CD4-positive, alpha-beta T cell (primary cell): Measurements from ENCODE around the gene NKAIN2. TPM values are rescaled to one million over a fixed set of nuclear protein-coding genes. Genes with fewer than 3 reads are reported as not detected.

ENCODE experiments used
- ATAC-seq: fragments of 200-7000 bp; cut with Tn5 transposase; one replicate; pipeline ENCODE4 v1.10.0; 2022; ENCODE audit warnings: mild to moderate bottlenecking; ENCODE audit not compliant: poor library complexity
- CTCF ChIA-PET: fragments of 350-600 bp; sonication (Branson Sonifier 250); formaldehyde crosslinking; loops from one replicate; lab custom pipeline; 2021; ENCODE audit warnings: antibody characterized with exemption, inconsistent platforms; lab: Charles Lee
- POLR2A ChIA-PET: fragments of 350-600 bp; sonication (Branson Sonifier 250); formaldehyde crosslinking; loops from one replicate; lab custom pipeline; 2021; ENCODE audit warnings: antibody characterized with exemption, inconsistent platforms; lab: Charles Lee
- DNase-seq, 14 experiments: peaks; one replicate each; pipeline ENCODE4 v3.0.0-alpha.2; 2013 to 2020; ENCODE audit warnings: mixed read lengths in 2 of 14
- H3K27ac ChIP-seq, 2 donors: one replicate each; pipeline versions ENCODE4 v1.5.1 to v1.7.0; 2013; ENCODE audit warnings: low read length in 2 of 2, low read depth in 1 of 2, mild to moderate bottlenecking in 1 of 2
- H3K27me3 ChIP-seq, 2 experiments: 1 replicate in 1 of 2; 2 replicates in 1 of 2; pipeline versions ENCODE4 v1.6.1 to v1.7.0; 2013; ENCODE audit warnings: low read length in 2 of 2, control low read depth in 1 of 2, mild to moderate bottlenecking in 1 of 2, moderate library complexity in 1 of 2; ENCODE audit not compliant: insufficient read depth in 2 of 2, control insufficient read depth in 1 of 2
- H3K36me3 ChIP-seq: one replicate; pipeline ENCODE4 v1.6.1; 2013; ENCODE audit warnings: low read length, control low read depth; ENCODE audit not compliant: insufficient read depth
- H3K4me1 ChIP-seq: one replicate; pipeline ENCODE4 v1.6.1; 2013; ENCODE audit warnings: low read length, control low read depth; ENCODE audit not compliant: insufficient read depth
- H3K4me3 ChIP-seq: one replicate; pipeline ENCODE4 v1.5.1; 2013; ENCODE audit warnings: mild to moderate bottlenecking, low read length, moderate library complexity
- H3K9me3 ChIP-seq, 2 experiments: 1 replicate in 1 of 2; 2 replicates in 1 of 2; pipeline versions ENCODE4 v1.6.1 to v1.7.0; 2013; ENCODE audit warnings: low read length in 2 of 2, mild to moderate bottlenecking in 2 of 2, control low read depth in 1 of 2, moderate library complexity in 1 of 2; ENCODE audit not compliant: control insufficient read depth in 1 of 2, insufficient read depth in 1 of 2
- H3K27ac Mint-ChIP-seq: one replicate; pipeline ENCODE4 v1.8.0; 2020; ENCODE audit warnings: mixed read lengths
- H3K27me3 Mint-ChIP-seq: one replicate; pipeline ENCODE4 v1.8.0; 2021; ENCODE audit warnings: mixed read lengths
- H3K36me3 Mint-ChIP-seq: one replicate; pipeline ENCODE4 v1.8.0; 2021; ENCODE audit warnings: low read depth, mixed read lengths
- H3K4me1 Mint-ChIP-seq: one replicate; pipeline ENCODE4 v1.8.0; 2021; ENCODE audit warnings: low read depth, mixed read lengths
- H3K4me3 Mint-ChIP-seq: one replicate; pipeline ENCODE4 v1.8.0; 2020; ENCODE audit warnings: mild to moderate bottlenecking, mixed read lengths
- H3K9me3 Mint-ChIP-seq: one replicate; pipeline ENCODE4 v1.8.0; 2020; ENCODE audit warnings: mixed read lengths
- intact Hi-C, 2 experiments: fragments of 100-400 bp; cut with DNase I in 1 of 2; cut with micrococcal nuclease in 1 of 2; formaldehyde crosslinking; loops; one replicate each; pipeline versions ENCODE4 v1.15.1 to v1.9.0; 2023 to 2025; cut with DNase I, micrococcal nuclease
- total RNA-seq, 174 experiments: library from RNA in 2 of 174; stranded (reverse) in 2 of 174; gene quantifications; one replicate each; pipeline ENCODE4 v1.2.3 and lab custom pipeline; 2021 to 2026
- TF ChIP-seq, protein P1 (sequence below): fragments of 200-600 bp; IDR thresholded peaks from one replicate; pipeline ENCODE4 v1.8.0; 2022; ENCODE audit warnings: antibody characterized with exemption, mild to moderate bottlenecking

The NKAIN2 gene
- total RNA-seq, 2 experiments from 2014 or later = not detected

GRCh38 chr6:124438546-124439065 is 634.9 kb downstream of the NKAIN2 start:
- Histone ChIP-seq H3K9me3 (no peaks in the 10 kb centered on the region), H3K36me3 (no peaks in the 10 kb centered on the region), H3K27me3 (no peaks in the 10 kb centered on the region), H3K27ac (no peak overlapping the region), H3K4me1 (no peaks in the 10 kb centered on the region), H3K4me3 (no peak overlapping the region)
- no peaks in the 10 kb centered on the region for H3K36me3 Mint-ChIP-seq
- H3K4me1 Mint-ChIP-seq = no peaks in the 10 kb centered on the region
- TF ChIP-seq, protein P1, sequence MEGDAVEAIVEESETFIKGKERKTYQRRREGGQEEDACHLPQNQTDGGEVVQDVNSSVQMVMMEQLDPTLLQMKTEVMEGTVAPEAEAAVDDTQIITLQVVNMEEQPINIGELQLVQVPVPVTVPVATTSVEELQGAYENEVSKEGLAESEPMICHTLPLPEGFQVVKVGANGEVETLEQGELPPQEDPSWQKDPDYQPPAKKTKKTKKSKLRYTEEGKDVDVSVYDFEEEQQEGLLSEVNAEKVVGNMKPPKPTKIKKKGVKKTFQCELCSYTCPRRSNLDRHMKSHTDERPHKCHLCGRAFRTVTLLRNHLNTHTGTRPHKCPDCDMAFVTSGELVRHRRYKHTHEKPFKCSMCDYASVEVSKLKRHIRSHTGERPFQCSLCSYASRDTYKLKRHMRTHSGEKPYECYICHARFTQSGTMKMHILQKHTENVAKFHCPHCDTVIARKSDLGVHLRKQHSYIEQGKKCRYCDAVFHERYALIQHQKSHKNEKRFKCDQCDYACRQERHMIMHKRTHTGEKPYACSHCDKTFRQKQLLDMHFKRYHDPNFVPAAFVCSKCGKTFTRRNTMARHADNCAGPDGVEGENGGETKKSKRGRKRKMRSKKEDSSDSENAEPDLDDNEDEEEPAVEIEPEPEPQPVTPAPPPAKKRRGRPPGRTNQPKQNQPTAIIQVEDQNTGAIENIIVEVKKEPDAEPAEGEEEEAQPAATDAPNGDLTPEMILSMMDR = no peak
- no peak overlapping the region for H3K4me3 Mint-ChIP-seq
- ATAC-seq = no peak
- intact Hi-C loops = no loop called here
- ChIA-PET CTCF (no interaction called here), POLR2A (no interaction called here)
- no peaks in the 10 kb centered on the region for H3K27me3 Mint-ChIP-seq
- no peak overlapping the region for H3K27ac Mint-ChIP-seq
- H3K9me3 Mint-ChIP-seq = no peaks in the 10 kb centered on the region
- no peak for DNase-seq

GRCh38 chr6:124441450-124441849 is 637.8 kb downstream of the NKAIN2 start:
- TF ChIP-seq, protein P1 = no peak

GRCh38 chr6:124443541-124443940 is 639.9 kb downstream of the NKAIN2 start:
- H3K4me3 ChIP-seq = no peak overlapping the region
- H3K27me3 ChIP-seq = no peaks in the 10 kb centered on the region
- ChIA-PET POLR2A (no interaction called here), CTCF (no interaction called here)
- Mint-ChIP-seq H3K27me3 (no peaks in the 10 kb centered on the region), H3K36me3 (no peaks in the 10 kb centered on the region), H3K4me1 (no peaks in the 10 kb centered on the region), H3K9me3 (no peaks in the 10 kb centered on the region), H3K4me3 (no peak overlapping the region), H3K27ac (no peak overlapping the region)
- no peaks in the 10 kb centered on the region for H3K36me3 ChIP-seq
- TF ChIP-seq, protein P1 = no peak
- H3K9me3 ChIP-seq = no peaks in the 10 kb centered on the region
- DNase-seq = no peak
- intact Hi-C loops = no loop called here
- no peak for ATAC-seq
- no peak overlapping the region for H3K27ac ChIP-seq
- no peaks in the 10 kb centered on the region for H3K4me1 ChIP-seq

More at GRCh38 chr6:124441450-124441849, 637.8 kb downstream of the NKAIN2 start:
- CTCF ChIA-PET = no interaction called here
- Histone ChIP-seq H3K27me3 (no peaks in the 10 kb centered on the region), H3K4me1 (no peaks in the 10 kb centered on the region), H3K4me3 (no peak overlapping the region), H3K27ac (no peak overlapping the region), H3K9me3 (no peaks in the 10 kb centered on the region), H3K36me3 (no peaks in the 10 kb centered on the region)
- Mint-ChIP-seq H3K27me3 (no peaks in the 10 kb centered on the region), H3K9me3 (no peaks in the 10 kb centered on the region), H3K4me1 (no peaks in the 10 kb centered on the region), H3K27ac (no peak overlapping the region), H3K4me3 (no peak overlapping the region), H3K36me3 (no peaks in the 10 kb centered on the region)
- no peak for ATAC-seq
- POLR2A ChIA-PET = no interaction called here
- no peak for DNase-seq
- intact Hi-C loops = no loop called here
